PFSK-1 (cell line): ENCODE results near the gene CPNE9.

Experiments
- POLR2AphosphoS5 ChIP-seq: IDR thresholded peaks from 2 replicates; pipeline ENCODE4 v1.6.1; 2012; ENCODE audit warnings: low read depth, mild to moderate bottlenecking, control low read depth, low read length, moderate library complexity
- REST ChIP-seq, 2 experiments: IDR thresholded peaks; 2 replicates each; pipeline versions ENCODE4 v1.6.1 to v1.8.0; 2011 to 2012; ENCODE audit warnings: low read depth in 2 of 2, low read length in 2 of 2, control low read depth in 1 of 2, inconsistent platforms in 1 of 2, mild to moderate bottlenecking in 1 of 2, moderate library complexity in 1 of 2; ENCODE audit not compliant: insufficient read depth in 1 of 2
- SIN3A ChIP-seq: IDR thresholded peaks from 2 replicates; pipeline ENCODE4 v1.6.1; 2012; ENCODE audit warnings: mild to moderate bottlenecking, low read length, moderate library complexity, borderline replicate concordance; ENCODE audit not compliant: insufficient read depth
- TAF1 ChIP-seq: IDR thresholded peaks from 2 replicates; pipeline ENCODE4 v1.6.1; 2012; ENCODE audit warnings: low read length, control low read depth, borderline replicate concordance; ENCODE audit not compliant: insufficient read depth

DNA sequence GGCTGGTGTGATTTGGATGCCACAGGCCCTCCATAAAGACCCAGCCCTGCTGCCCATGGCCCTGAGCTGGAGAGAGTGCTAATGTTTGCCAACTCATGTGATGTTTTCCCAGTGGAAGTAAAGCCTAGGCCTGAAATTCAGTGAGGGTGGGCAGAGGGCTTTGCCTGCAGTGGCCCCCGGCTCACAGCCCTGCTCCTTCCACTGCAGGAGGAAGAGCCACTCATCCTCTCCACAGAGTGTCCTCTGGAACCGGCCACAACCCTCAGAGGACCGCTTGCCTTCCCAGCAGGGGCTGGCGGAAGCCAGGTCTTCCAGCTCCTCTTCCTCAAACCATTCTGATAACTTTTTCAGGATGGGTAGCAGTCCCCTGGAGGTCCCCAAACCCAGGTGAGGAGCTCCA, 13.9 kb upstream of the CPNE9 start:
- TF ChIP-seq TAF1 (no peak), SIN3A (no peak), POLR2AphosphoS5 (no peak), REST (IDR thresholded peaks at IDR 0.05; ENCODE audit: insufficient read depth in 1 of 2, low read depth in 2 of 2, low read length in 2 of 2) (no peak)
